WTC11 (cell line): ENCODE results near the gene SAMD8. TPM values are rescaled to one million over a fixed set of nuclear protein-coding genes. Genes with fewer than 3 reads are reported as not detected.

Source experiments
- ATAC-seq: fragments of 200-7000 bp; cut with Tn5 transposase; 2 replicates; pipeline ENCODE4 v1.10.0; 2021; ENCODE audit warnings: mild to moderate bottlenecking, moderate library complexity
- CTCF ChIA-PET: fragments of 300-600 bp; sonication (Branson Sonifier 250); formaldehyde crosslinking; loops from one replicate; lab custom pipeline; 2021; ENCODE audit warnings: antibody characterized with exemption; lab: Charles Lee
- POLR2A ChIA-PET: fragments of 350-600 bp; sonication (Branson Sonifier 250); formaldehyde crosslinking; loops from one replicate; lab custom pipeline; 2021; ENCODE audit warnings: antibody characterized with exemption; lab: Charles Lee
- DNase-seq: peaks from one replicate; pipeline ENCODE4 v3.0.0; 2021; ENCODE audit warnings: low spot score
- H3K27ac Mint-ChIP-seq: 2 replicates; pipeline ENCODE4 v1.8.0; 2021; ENCODE audit warnings: mixed read lengths
- H3K27me3 Mint-ChIP-seq: 2 replicates; pipeline ENCODE4 v1.8.0; 2021; ENCODE audit warnings: low read depth, mild to moderate bottlenecking, moderate library complexity, mixed read lengths
- H3K36me3 Mint-ChIP-seq: 2 replicates; pipeline ENCODE4 v1.8.0; 2021; ENCODE audit warnings: mixed read lengths
- H3K4me1 Mint-ChIP-seq: 2 replicates; pipeline ENCODE4 v1.8.0; 2022; ENCODE audit warnings: mixed read lengths
- H3K4me3 Mint-ChIP-seq: 2 replicates; pipeline ENCODE4 v1.8.0; 2021; ENCODE audit warnings: mild to moderate bottlenecking, moderate library complexity, mixed read lengths
- H3K9me3 Mint-ChIP-seq: 2 replicates; pipeline ENCODE4 v1.8.0; 2021; ENCODE audit warnings: mixed read lengths
- ATF1 ChIP-seq: sonication (generic); formaldehyde crosslinking; IDR thresholded peaks from 2 replicates; pipeline ENCODE4 v1.8.1; 2023; ENCODE audit warnings: mild to moderate bottlenecking, moderate library complexity, missing genetic modification reagents
- CBFB ChIP-seq: sonication (generic); formaldehyde crosslinking; IDR thresholded peaks from 2 replicates; pipeline ENCODE4 v1.8.1; 2022; ENCODE audit warnings: mild to moderate bottlenecking, low read depth, missing genetic modification reagents
- CREB1 ChIP-seq: sonication (generic); formaldehyde crosslinking; IDR thresholded peaks from 2 replicates; pipeline ENCODE4 v1.8.0; 2023; ENCODE audit warnings: mild to moderate bottlenecking, missing genetic modification reagents
- EMX1 ChIP-seq: fragments of 250-450 bp; sonication (Bioruptor Pico); IDR thresholded peaks from 2 replicates; pipeline ENCODE4 v1.8.0; 2021; ENCODE audit warnings: mild to moderate bottlenecking
- ESRRA ChIP-seq: sonication (generic); formaldehyde crosslinking; IDR thresholded peaks from 2 replicates; pipeline ENCODE4 v1.8.1; 2022; ENCODE audit warnings: mild to moderate bottlenecking, missing genetic modification reagents, borderline replicate concordance
- FOXK1 ChIP-seq: sonication (generic); formaldehyde crosslinking; IDR thresholded peaks from 2 replicates; pipeline ENCODE4 v1.8.0; 2022; ENCODE audit warnings: mild to moderate bottlenecking, moderate library complexity, missing genetic modification reagents
- NFYB ChIP-seq: sonication (generic); formaldehyde crosslinking; conservative IDR thresholded peaks from 2 replicates; pipeline ENCODE4 v1.8.0; 2022; ENCODE audit warnings: low read depth, missing genetic modification reagents
- PRRX2 ChIP-seq: fragments of 250-450 bp; sonication (Bioruptor Pico); IDR thresholded peaks from 2 replicates; pipeline ENCODE4 v1.8.0; 2021; ENCODE audit warnings: mild to moderate bottlenecking
- TCF7 ChIP-seq: sonication (generic); formaldehyde crosslinking; IDR thresholded peaks from 2 replicates; pipeline ENCODE4 v1.8.0; 2022; ENCODE audit warnings: mild to moderate bottlenecking, low read depth, missing genetic modification reagents, moderate library complexity
- ZNF121 ChIP-seq: sonication (generic); formaldehyde crosslinking; IDR thresholded peaks from 2 replicates; pipeline ENCODE4 v1.8.0; 2023; ENCODE audit warnings: missing genetic modification reagents
- ZNF232 ChIP-seq: sonication (generic); formaldehyde crosslinking; IDR thresholded peaks from 2 replicates; pipeline ENCODE4 v1.8.0; 2022; ENCODE audit warnings: mild to moderate bottlenecking, missing genetic modification reagents
- ZNF416 ChIP-seq: fragments of 250-450 bp; sonication (Bioruptor Pico); IDR thresholded peaks from 2 replicates; pipeline ENCODE4 v1.9.0; 2021; ENCODE audit warnings: mild to moderate bottlenecking, inconsistent platforms
- total RNA-seq: library from RNA; stranded (reverse); gene quantifications from 3 replicates; pipeline ENCODE4 v1.2.3, GENCODE V29; 2021
- TF ChIP-seq, protein P1 (sequence below): sonication (generic); formaldehyde crosslinking; conservative IDR thresholded peaks from 2 replicates; pipeline ENCODE4 v1.8.1; 2023; ENCODE audit warnings: mild to moderate bottlenecking, low read depth, missing genetic modification reagents, moderate library complexity
- TF ChIP-seq, protein P2 (sequence below): sonication (generic); formaldehyde crosslinking; IDR thresholded peaks from 2 replicates; pipeline ENCODE4 v1.8.1; 2023; ENCODE audit warnings: mild to moderate bottlenecking, missing genetic modification reagents, moderate library complexity
- TF ChIP-seq, protein P3 (sequence below): fragments of 250-450 bp; sonication (Bioruptor Pico); conservative IDR thresholded peaks from 2 replicates; pipeline ENCODE4 v1.9.0; 2021; ENCODE audit warnings: mild to moderate bottlenecking
- TF ChIP-seq, protein P4 (sequence below): sonication (generic); formaldehyde crosslinking; IDR thresholded peaks from 2 replicates; pipeline ENCODE4 v1.8.1; 2022; ENCODE audit warnings: missing genetic modification reagents, borderline replicate concordance
- TF ChIP-seq, protein P5 (sequence below): fragments of 250-450 bp; sonication (Bioruptor Pico); IDR thresholded peaks from 2 replicates; pipeline ENCODE4 v1.9.0; 2021; ENCODE audit warnings: mild to moderate bottlenecking
- TF ChIP-seq, protein P6 (sequence below): sonication (generic); formaldehyde crosslinking; IDR thresholded peaks from 2 replicates; pipeline ENCODE4 v1.8.0; 2022; ENCODE audit warnings: mild to moderate bottlenecking, missing genetic modification reagents
- TF ChIP-seq, protein P7 (sequence below): fragments of 250-450 bp; sonication (Bioruptor Pico); IDR thresholded peaks from 2 replicates; pipeline ENCODE4 v1.9.0; 2021; ENCODE audit warnings: mild to moderate bottlenecking, borderline replicate concordance

Gene SAMD8
- total RNA-seq, 1 experiment from 2014 or later = 23.0 TPM

DNA sequence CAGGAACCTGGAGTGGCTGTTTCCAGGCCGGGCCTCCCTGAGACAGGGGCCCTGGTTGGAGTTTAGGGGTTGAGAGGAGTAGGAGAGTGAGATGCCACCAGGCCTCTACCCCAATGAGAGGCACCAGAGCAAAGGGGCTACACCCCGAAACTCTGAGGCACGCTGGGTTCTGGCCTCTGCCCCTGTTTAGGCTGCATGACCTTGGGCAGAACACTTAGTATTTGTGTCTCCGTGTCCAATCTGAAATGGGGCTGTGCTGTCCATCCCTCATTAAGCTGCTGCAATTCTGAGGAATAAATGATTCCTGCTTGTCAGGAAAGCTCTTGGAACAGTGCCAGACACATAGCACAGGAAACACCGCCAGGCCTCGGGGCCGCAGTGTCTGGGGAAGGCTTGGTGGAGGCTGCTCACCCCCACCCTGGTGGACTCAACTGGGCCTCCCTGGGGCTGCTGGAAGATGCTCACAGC, 40.5 kb upstream of the SAMD8 start:
- Mint-ChIP-seq H3K4me3 (no peak overlapping the region), H3K36me3 (no peaks in the 10 kb centered on the region), H3K9me3 (no peaks in the 10 kb centered on the region), H3K4me1 (peaks cover 2% of the 10 kb centered on the region), H3K27ac (no peak overlapping the region), H3K27me3 (no peaks in the 10 kb centered on the region; the same call in none of the 2 replicates)
- ChIA-PET CTCF (interaction anchor here (1.1 kb wide), 1 partner anchor 27 kb away, joined by 4 read pairs; no protein-coding TSS in a partner anchor), POLR2A (no interaction called here)
- ATAC-seq = no peak
- TF ChIP-seq, protein P1, sequence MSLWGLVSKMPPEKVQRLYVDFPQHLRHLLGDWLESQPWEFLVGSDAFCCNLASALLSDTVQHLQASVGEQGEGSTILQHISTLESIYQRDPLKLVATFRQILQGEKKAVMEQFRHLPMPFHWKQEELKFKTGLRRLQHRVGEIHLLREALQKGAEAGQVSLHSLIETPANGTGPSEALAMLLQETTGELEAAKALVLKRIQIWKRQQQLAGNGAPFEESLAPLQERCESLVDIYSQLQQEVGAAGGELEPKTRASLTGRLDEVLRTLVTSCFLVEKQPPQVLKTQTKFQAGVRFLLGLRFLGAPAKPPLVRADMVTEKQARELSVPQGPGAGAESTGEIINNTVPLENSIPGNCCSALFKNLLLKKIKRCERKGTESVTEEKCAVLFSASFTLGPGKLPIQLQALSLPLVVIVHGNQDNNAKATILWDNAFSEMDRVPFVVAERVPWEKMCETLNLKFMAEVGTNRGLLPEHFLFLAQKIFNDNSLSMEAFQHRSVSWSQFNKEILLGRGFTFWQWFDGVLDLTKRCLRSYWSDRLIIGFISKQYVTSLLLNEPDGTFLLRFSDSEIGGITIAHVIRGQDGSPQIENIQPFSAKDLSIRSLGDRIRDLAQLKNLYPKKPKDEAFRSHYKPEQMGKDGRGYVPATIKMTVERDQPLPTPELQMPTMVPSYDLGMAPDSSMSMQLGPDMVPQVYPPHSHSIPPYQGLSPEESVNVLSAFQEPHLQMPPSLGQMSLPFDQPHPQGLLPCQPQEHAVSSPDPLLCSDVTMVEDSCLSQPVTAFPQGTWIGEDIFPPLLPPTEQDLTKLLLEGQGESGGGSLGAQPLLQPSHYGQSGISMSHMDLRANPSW (CRISPR knock-in tag) = no peak
- TF ChIP-seq ATF1 (CRISPR knock-in tag) = no peak
- TF ChIP-seq CREB1 = no peak
- TF ChIP-seq, protein P2, sequence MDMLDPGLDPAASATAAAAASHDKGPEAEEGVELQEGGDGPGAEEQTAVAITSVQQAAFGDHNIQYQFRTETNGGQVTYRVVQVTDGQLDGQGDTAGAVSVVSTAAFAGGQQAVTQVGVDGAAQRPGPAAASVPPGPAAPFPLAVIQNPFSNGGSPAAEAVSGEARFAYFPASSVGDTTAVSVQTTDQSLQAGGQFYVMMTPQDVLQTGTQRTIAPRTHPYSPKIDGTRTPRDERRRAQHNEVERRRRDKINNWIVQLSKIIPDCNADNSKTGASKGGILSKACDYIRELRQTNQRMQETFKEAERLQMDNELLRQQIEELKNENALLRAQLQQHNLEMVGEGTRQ (CRISPR knock-in tag) = no peak
- TF ChIP-seq FOXK1 (CRISPR knock-in tag) = no peak
- no peak for TF ChIP-seq ZNF121
- TF ChIP-seq, protein P3, sequence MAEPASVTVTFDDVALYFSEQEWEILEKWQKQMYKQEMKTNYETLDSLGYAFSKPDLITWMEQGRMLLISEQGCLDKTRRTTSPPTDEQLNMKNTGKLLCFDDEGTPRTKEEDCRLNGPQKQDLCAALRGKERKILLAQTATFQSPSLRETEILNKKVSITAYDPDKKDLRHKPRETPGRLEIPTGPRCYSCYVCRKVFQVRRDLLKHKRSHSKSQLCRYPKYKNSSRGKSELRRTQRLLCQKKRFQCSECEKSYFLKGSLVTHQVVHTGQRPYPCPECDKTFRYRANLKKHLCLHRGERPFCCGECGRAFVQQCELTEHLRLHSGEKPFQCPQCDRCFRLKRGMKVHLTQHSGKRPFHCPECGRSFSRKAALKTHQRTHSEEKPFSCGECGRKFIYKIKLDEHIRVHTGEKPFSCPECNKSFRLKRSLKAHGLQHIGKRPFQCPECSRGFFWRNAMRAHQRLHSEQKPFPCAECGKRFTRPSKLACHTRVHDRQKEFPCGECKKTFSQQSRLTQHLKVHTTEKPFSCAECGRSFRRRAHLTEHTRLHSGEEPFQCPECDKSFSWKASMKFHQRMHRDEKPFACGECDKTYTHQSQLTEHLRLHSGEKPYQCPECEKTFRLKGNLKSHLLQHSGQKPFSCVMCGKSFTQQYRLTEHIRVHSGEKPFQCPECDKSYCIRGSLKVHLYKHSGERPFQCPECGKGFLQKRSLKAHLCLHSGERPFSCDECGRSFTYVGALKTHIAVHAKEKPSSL (CRISPR knock-in tag) = no peak
- TF ChIP-seq ZNF416 = no peak
- no peak for TF ChIP-seq ESRRA (CRISPR knock-in tag)
- no peak for DNase-seq

DNA sequence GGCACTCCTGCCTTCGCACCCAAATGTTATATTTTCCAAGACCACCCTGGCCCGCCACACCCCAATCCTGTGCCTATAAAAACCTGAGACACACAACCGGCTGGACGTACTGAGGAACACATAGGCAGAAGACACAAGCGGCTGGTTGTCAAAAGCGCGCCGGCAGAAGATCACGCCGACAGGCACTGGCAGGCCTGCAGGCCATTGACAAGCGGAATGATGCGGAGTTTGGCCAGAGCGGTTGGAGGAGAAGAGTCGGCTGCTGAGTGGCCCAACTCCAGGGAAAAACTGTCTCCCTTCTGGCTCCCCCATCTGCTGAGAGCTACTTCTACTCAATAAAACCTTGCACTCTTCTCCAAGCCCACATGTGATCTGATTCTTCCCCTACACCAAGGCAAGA, 39.7 kb upstream of the SAMD8 start:
- no peak for DNase-seq
- Mint-ChIP-seq H3K9me3 (no peaks in the 10 kb centered on the region), H3K36me3 (no peaks in the 10 kb centered on the region), H3K27me3 (no peaks in the 10 kb centered on the region; the same call in none of the 2 replicates), H3K27ac (no peak overlapping the region), H3K4me3 (no peak overlapping the region), H3K4me1 (peaks cover 10% of the 10 kb centered on the region)
- no peak for ATAC-seq
- TF ChIP-seq, protein P4, sequence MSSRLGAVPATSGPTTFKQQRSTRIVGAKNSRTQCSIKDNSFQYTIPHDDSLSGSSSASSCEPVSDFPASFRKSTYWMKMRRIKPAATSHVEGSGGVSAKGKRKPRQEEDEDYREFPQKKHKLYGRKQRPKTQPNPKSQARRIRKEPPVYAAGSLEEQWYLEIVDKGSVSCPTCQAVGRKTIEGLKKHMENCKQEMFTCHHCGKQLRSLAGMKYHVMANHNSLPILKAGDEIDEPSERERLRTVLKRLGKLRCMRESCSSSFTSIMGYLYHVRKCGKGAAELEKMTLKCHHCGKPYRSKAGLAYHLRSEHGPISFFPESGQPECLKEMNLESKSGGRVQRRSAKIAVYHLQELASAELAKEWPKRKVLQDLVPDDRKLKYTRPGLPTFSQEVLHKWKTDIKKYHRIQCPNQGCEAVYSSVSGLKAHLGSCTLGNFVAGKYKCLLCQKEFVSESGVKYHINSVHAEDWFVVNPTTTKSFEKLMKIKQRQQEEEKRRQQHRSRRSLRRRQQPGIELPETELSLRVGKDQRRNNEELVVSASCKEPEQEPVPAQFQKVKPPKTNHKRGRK = no peak
- TF ChIP-seq EMX1 (CRISPR knock-in tag) (no peak), ESRRA (CRISPR knock-in tag) (no peak), ZNF232 (CRISPR knock-in tag) (no peak), TCF7 (CRISPR knock-in tag) (no peak), NFYB (CRISPR knock-in tag) (no peak), CBFB (CRISPR knock-in tag) (no peak), PRRX2 (CRISPR knock-in tag) (no peak)
- TF ChIP-seq, protein P5, sequence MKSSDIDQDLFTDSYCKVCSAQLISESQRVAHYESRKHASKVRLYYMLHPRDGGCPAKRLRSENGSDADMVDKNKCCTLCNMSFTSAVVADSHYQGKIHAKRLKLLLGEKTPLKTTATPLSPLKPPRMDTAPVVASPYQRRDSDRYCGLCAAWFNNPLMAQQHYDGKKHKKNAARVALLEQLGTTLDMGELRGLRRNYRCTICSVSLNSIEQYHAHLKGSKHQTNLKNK (CRISPR knock-in tag) = no peak
- TF ChIP-seq, protein P6, sequence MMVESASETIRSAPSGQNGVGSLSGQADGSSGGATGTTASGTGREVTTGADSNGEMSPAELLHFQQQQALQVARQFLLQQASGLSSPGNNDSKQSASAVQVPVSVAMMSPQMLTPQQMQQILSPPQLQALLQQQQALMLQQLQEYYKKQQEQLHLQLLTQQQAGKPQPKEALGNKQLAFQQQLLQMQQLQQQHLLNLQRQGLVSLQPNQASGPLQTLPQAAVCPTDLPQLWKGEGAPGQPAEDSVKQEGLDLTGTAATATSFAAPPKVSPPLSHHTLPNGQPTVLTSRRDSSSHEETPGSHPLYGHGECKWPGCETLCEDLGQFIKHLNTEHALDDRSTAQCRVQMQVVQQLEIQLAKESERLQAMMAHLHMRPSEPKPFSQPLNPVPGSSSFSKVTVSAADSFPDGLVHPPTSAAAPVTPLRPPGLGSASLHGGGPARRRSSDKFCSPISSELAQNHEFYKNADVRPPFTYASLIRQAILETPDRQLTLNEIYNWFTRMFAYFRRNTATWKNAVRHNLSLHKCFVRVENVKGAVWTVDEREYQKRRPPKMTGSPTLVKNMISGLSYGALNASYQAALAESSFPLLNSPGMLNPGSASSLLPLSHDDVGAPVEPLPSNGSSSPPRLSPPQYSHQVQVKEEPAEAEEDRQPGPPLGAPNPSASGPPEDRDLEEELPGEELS (CRISPR knock-in tag) = no peak
- TF ChIP-seq, protein P7, sequence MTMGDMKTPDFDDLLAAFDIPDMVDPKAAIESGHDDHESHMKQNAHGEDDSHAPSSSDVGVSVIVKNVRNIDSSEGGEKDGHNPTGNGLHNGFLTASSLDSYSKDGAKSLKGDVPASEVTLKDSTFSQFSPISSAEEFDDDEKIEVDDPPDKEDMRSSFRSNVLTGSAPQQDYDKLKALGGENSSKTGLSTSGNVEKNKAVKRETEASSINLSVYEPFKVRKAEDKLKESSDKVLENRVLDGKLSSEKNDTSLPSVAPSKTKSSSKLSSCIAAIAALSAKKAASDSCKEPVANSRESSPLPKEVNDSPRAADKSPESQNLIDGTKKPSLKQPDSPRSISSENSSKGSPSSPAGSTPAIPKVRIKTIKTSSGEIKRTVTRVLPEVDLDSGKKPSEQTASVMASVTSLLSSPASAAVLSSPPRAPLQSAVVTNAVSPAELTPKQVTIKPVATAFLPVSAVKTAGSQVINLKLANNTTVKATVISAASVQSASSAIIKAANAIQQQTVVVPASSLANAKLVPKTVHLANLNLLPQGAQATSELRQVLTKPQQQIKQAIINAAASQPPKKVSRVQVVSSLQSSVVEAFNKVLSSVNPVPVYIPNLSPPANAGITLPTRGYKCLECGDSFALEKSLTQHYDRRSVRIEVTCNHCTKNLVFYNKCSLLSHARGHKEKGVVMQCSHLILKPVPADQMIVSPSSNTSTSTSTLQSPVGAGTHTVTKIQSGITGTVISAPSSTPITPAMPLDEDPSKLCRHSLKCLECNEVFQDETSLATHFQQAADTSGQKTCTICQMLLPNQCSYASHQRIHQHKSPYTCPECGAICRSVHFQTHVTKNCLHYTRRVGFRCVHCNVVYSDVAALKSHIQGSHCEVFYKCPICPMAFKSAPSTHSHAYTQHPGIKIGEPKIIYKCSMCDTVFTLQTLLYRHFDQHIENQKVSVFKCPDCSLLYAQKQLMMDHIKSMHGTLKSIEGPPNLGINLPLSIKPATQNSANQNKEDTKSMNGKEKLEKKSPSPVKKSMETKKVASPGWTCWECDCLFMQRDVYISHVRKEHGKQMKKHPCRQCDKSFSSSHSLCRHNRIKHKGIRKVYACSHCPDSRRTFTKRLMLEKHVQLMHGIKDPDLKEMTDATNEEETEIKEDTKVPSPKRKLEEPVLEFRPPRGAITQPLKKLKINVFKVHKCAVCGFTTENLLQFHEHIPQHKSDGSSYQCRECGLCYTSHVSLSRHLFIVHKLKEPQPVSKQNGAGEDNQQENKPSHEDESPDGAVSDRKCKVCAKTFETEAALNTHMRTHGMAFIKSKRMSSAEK (CRISPR knock-in tag) = no peak
- CTCF ChIA-PET = no interaction called here
- POLR2A ChIA-PET = interaction anchor here (0.5 kb wide), 1 partner anchor 227 kb away, joined by 4 read pairs; no protein-coding TSS in a partner anchor
